H1 (cell line): ENCODE data around the gene PEAK1. TPM values are rescaled to one million over a fixed set of nuclear protein-coding genes. Genes with fewer than 3 reads are reported as not detected.

Experiments used
- CBX5 ChIP-seq: fragments of 300-800, 300-1000 bp; sonication (generic); IDR thresholded peaks from 2 replicates; pipeline ENCODE4 v1.7.1; 2016; ENCODE audit warnings: antibody characterized with exemption, low read length, low read depth
- CBX8 ChIP-seq: fragments of 300-800, 300-1000 bp; sonication (generic); IDR thresholded peaks from 2 replicates; pipeline ENCODE4 v1.7.1; 2016; ENCODE audit warnings: low read depth, low read length, borderline replicate concordance
- CHD2 ChIP-seq: IDR thresholded peaks from 2 replicates; pipeline ENCODE4 v1.6.1; 2012; ENCODE audit warnings: low read length, improper control_type of control experiment
- CHD7 ChIP-seq: fragments of 300-600 bp; sonication (generic); IDR thresholded peaks from 2 replicates; pipeline ENCODE4 v1.7.1; 2012; ENCODE audit warnings: low read length, moderate library complexity, mild to moderate bottlenecking, inconsistent platforms; ENCODE audit not compliant: insufficient replicate concordance
- E2F6 ChIP-seq: IDR thresholded peaks from 2 replicates; pipeline ENCODE4 v1.6.1; 2012; ENCODE audit warnings: inconsistent platforms
- EZH2 ChIP-seq: fragments of 200-600 bp; sonication (generic); IDR thresholded peaks from 2 replicates; pipeline ENCODE4 v1.7.1; 2012; ENCODE audit warnings: low read depth, mild to moderate bottlenecking, moderate library complexity, low read length, inconsistent platforms; ENCODE audit not compliant: severe bottlenecking
- POLR2A ChIP-seq, 2 experiments: IDR thresholded peaks; 1 replicate in 1 of 2; 2 replicates in 1 of 2; pipeline ENCODE4 v1.6.1; 2011; ENCODE audit warnings: low read depth in 2 of 2, low read length in 2 of 2, mild to moderate bottlenecking in 2 of 2; ENCODE audit errors: control extremely low read depth in 1 of 2
- TEAD4 ChIP-seq: IDR thresholded peaks from 2 replicates; pipeline ENCODE4 v1.6.1; 2012; ENCODE audit warnings: low read depth, low read length, inconsistent platforms, mixed read lengths
- USF2 ChIP-seq: IDR thresholded peaks from 2 replicates; pipeline ENCODE4 v1.6.1; 2011; ENCODE audit warnings: low read length, improper control_type of control experiment
- ZNF274 ChIP-seq: IDR thresholded peaks from 2 replicates; pipeline ENCODE4 v1.7.0; 2012; ENCODE audit warnings: low read length, borderline replicate concordance; ENCODE audit errors: extremely low read depth
- polyA plus RNA-seq, 7 experiments: library from polyadenylated mRNA; depleted of rRNA in 3 of 7; stranded (reverse) in 5 of 7; unstranded in 2 of 7; fragments of >200 nt in 5 of 7; fragments of 200-250 nt in 2 of 7; gene quantifications; 1 replicate in 5 of 7; 2 replicates in 1 of 7; 4 replicates in 1 of 7; pipeline versions ENCODE4 v1.2.1 to v1.2.3, GENCODE V29; 2011 to 2013; ENCODE audit warnings: missing spikeins in 2 of 7, mixed read lengths in 2 of 7
- total RNA-seq: library from RNA; stranded (reverse); fragmentation: NEBNext Ultra II Directional; extraction: Animal tissue kit (Norgen Biotek cat#: 25700); gene quantifications from 2 replicates; pipeline ENCODE4 v1.2.1, GENCODE V29; 2021

Gene PEAK1
- total and polyA plus RNA-seq, 2 of the 8 experiments (the other 6 are each of a cell fraction or from before 2014, with no cell fraction given) = 8.8 to 44.8 TPM

- TF ChIP-seq CHD7 = no peak
- TF ChIP-seq E2F6 = no peak
- no peak for TF ChIP-seq TEAD4
- no peak for TF ChIP-seq CBX5
- no peak for TF ChIP-seq CHD2
- no peak for TF ChIP-seq EZH2
- TF ChIP-seq POLR2A (IDR thresholded peaks at IDR 0.05; ENCODE audit: control extremely low read depth in 1 of 2, low read depth in 2 of 2, low read length in 2 of 2) = no peak
- no peak for TF ChIP-seq CBX8
- TF ChIP-seq USF2 = no peak
- TF ChIP-seq ZNF274 = no peak
These were observed 28.4 kb downstream of the PEAK1 start (continued) for GRCh38 chr15:77391372-77391951.
